Stimulated activated CD8-positive, alpha-beta memory T cell treated with anti-CD3 and anti-CD28 coated beads, Interleukin-12 subunit alpha, Interleukin-12 subunit beta, amount 100 ng/mL, for 4 hours (primary cell): Measurements from ENCODE around the gene DPY19L1.
"Not testable (repeated sequence)": the region's sequence is repeated elsewhere in the genome, so short reads cannot be mapped to it uniquely, and the experiment has no call there.

Experiments
- DNase-seq: peaks from one replicate; pipeline ENCODE4 v3.0.0-alpha.2; 2020; ENCODE audit warnings: low read depth

The DPY19L1 gene

GRCh38 chr7:34918198-34918861, 119.0 kb downstream of the DPY19L1 start:
- DNase-seq, result not testable (repeated sequence)

- not testable (repeated sequence) for DNase-seq
Observed at GRCh38 chr7:34917515-34917914, 119.8 kb downstream of the DPY19L1 start.

DNA sequence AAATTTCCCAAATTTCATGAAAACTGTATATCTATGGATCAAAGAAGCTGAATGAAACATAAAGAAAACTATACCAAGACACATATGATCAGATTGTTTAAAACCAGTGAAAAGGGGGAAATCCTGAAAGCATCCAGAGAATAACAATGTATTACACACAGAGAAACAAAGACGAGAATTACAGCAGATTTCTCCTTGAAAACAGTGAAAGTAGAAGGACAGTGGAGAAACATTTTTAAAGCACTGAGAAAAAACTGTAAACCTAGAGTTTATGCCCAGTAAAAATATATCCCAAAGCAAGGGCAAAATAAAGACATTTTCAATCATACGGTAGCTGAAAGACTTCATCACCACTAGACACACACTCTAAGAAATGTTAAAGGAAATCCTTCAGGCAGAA, 121.0 kb downstream of the DPY19L1 start:
- DNase-seq, result no peak

DNA sequence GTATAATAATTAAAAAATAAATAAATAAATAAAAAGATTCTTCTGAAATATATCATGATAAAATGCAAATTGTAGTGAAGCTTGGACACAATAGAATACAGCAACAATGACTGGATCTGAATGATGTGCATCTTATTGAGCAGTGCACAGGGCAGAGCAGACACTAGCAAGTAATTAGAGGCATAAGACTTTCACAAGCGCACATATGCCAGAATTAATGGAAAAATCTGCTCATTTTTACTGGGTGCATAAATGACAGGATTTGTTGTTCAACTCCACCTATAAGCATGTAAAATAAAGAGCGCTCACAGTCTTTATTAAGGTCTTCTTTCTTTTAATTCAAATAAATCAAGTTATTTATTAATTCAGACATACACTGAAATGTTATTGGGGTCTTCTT, 125.0 kb downstream of the DPY19L1 start:
- DNase-seq, result no peak

DNA sequence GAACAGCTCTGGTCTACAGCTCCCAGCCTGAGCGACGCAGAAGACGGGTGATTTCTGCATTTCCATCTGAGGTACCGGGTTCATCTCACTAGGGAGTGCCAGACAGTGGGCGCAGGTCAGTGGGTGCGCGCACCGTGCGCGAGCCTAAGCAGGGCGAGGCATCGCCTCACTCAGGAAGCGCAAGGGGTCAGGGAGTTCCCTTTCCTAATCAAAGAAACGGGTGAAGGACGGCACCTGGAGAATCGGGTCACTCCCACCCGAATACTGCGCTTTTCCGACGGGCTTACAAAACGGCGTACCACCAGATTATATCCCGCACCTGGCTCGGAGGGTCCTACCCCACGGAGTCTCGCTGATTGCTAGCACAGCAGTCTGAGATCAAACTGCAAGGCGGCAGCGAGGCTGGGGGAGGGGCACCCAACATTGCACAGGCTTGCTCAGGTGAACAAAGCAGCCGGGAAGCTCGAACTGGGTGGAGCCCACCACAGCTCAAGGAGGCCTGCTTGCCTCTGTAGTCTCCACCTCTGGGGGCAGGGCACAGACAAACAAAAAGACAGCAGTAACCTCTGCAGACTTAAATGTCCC, 130.9 kb downstream of the DPY19L1 start:
- not testable (repeated sequence) for DNase-seq

DNA sequence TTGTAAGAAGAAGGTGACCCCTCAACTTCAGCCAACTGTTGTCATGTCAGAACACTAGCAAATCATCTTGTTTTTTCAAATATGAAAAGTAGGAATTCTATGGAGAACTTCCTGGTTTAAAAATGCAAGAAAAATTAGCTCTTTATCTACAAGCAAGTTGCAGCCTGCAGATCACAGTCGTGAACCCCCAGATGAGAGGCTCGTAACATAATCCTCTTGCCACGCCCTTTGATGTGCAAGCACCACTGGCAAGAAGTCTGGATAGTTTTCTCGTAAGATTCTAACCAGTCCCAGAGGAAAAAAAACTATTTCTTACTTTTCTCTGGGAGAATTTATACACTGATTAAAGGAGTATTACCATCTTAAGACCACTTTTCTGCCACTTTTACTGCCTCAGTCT, 132.3 kb downstream of the DPY19L1 start:
- DNase-seq, result no peak

- not testable (repeated sequence) for DNase-seq
Observed at GRCh38 chr7:34903921-34904320, 133.4 kb downstream of the DPY19L1 start.

DNA sequence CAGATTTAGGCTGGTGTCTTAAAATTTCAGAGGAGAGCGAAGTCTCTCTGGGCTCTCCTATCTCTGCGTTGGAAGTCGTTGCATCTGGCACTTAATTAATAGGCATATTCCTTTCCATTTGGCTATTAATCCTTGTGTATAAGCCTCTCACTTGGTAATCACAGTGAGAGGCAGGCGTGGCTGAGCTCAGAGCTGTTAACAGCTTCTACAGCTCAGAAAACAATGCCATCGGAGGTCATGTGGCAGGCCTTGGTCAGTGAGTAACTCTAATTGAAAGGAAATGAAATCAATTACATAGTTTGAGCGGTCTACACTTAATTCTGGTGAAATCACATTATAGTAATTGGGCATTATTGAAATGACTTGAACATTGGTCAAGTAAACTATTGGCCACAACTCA, 135.1 kb downstream of the DPY19L1 start:
- DNase-seq, result no peak

GRCh38 chr7:34900891-34901513, 136.3 kb downstream of the DPY19L1 start:
- DNase-seq, result no peak

DNA sequence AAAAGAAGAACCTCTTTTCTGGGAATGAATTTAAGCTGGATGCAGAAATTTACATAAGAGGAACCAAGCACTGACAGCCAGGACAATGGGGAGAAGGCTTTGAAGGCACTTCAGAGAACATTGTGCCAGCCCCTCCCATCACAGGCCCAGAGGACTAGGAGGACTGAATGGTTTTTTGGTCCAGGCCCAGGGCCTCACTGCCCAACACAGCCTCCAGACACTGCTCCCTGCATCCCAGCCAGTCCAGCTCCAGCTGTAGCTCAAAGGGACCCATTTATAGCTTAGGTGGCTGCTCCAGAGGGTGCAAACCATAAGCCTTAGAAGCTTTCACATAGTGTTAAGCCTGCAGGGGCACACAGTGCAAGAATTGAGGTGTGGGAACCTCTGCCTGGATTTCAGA, 142.1 kb downstream of the DPY19L1 start:
- no peak for DNase-seq

GRCh38 chr7:34889951-34890350, 147.3 kb downstream of the DPY19L1 start:
- DNase-seq, result no peak

DNA sequence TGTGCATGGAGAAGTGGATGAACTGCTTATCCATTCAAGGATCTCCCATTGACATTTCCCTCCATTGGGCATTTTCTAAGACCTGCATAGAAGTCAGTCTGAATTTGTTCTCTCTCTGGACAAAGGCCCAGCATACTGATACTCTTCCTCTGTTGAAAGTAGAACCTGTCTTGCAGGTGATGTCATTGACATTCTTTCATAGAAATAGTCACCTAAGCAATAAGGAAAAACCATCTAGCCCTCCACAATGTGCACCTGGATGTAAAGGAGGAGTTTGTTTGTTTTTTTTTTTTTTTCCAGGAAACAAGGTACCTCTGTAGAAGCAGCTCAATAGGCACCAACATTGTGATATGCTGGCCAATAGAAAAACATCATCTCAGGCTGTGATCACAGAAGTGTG, 150.4 kb downstream of the DPY19L1 start:
- DNase-seq, result no peak

DNA sequence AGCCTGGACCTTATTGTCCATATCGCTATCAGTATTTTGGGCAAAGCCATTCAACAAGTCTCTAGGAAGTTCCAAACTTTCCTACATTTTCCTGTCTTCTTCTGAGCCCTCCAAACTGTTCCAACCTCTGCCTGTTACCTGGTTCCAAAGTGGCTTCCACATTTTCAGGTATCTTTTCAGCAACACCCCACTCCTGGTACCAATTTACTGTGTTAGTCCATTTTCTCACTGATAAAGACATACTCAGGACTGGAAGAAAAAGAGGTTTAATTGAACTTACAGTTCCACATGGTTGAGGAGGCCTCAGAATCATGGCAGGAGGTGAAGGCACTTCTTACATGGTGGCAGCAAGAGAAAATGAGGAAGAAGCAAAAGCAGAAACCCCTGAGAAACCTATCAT, 153.4 kb downstream of the DPY19L1 start:
- not testable (repeated sequence) for DNase-seq

DNA sequence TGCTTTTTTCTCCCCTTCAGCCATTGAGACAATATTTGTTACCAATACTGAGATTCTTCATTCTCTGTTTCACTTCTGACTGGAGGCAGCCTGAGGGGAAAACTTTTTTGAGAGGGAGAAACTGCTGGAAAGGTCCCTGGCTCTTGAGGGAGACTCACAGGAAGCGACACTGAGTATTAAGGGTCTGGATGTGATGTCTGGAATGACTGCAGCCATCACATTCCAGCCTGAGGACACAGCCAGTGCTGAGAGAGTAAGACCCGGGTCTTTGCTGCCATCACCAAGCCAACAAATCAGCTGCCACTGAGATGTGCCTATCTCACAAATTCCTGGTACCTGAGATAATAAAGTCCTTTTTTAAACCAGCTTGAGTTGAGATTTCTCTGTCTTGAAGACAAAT, 157.4 kb downstream of the DPY19L1 start:
- no peak for DNase-seq

- DNase-seq, result not testable (repeated sequence)
Observed at GRCh38 chr7:34878944-34879735, 158.1 kb downstream of the DPY19L1 start.
